GM06990 (cell line): ENCODE results near the gene BGN.

Source experiments
- DNase-seq: peaks from one replicate; pipeline ENCODE4 v3.0.0-alpha.2; 2011; ENCODE audit not compliant: insufficient read length; ENCODE audit errors: extremely low read depth
- H3K27me3 ChIP-seq: replicated peaks from 2 replicates; pipeline ENCODE4 v1.6.0; 2011; ENCODE audit warnings: low read length; ENCODE audit not compliant: control insufficient read depth, insufficient read depth
- H3K36me3 ChIP-seq: 2 replicates; pipeline ENCODE4 v1.5.1; 2011; ENCODE audit warnings: low read length; ENCODE audit not compliant: control insufficient read depth, insufficient read depth
- H3K4me3 ChIP-seq: replicated peaks from 2 replicates; pipeline ENCODE4 v1.5.1; 2011; ENCODE audit warnings: low read depth, mild to moderate bottlenecking, control low read depth, low read length
- CTCF ChIP-seq: IDR thresholded peaks from 2 replicates; pipeline ENCODE4 v1.5.1; 2011; ENCODE audit warnings: low read length, control low read depth, mild to moderate bottlenecking, inconsistent platforms; ENCODE audit not compliant: insufficient read depth, poor library complexity, severe bottlenecking

The BGN gene

GRCh38 chrX:153478746-153479145 lies 16.0 kb upstream of the BGN start:
- DNase-seq = no peak
- H3K36me3 ChIP-seq = no peaks in the 10 kb centered on the region
- H3K27me3 ChIP-seq = no peaks in the 10 kb centered on the region
- H3K4me3 ChIP-seq = no peak overlapping the region
- TF ChIP-seq CTCF = no peak

- Histone ChIP-seq H3K4me3 (no peak overlapping the region), H3K36me3 (no peaks in the 10 kb centered on the region), H3K27me3 (no peaks in the 10 kb centered on the region)
- no peak for TF ChIP-seq CTCF
- no peak for DNase-seq
These were observed 13.7 kb upstream of the BGN start for GRCh38 chrX:153481043-153481442.

GRCh38 chrX:153482376-153483015 lies 12.3 kb upstream of the BGN start:
- DNase-seq = no peak
- Histone ChIP-seq H3K27me3 (no peaks in the 10 kb centered on the region), H3K4me3 (no peak overlapping the region), H3K36me3 (no peaks in the 10 kb centered on the region)
- TF ChIP-seq CTCF = no peak

- H3K36me3 ChIP-seq = no peaks in the 10 kb centered on the region
- no peak overlapping the region for H3K4me3 ChIP-seq
- H3K27me3 ChIP-seq = no peaks in the 10 kb centered on the region
- no peak for DNase-seq
- no peak for TF ChIP-seq CTCF
These were observed 9.2 kb upstream of the BGN start for GRCh38 chrX:153485396-153486080.

- DNase-seq = no peak
- TF ChIP-seq CTCF = no peak
- no peaks in the 10 kb centered on the region for H3K36me3 ChIP-seq
- no peaks in the 10 kb centered on the region for H3K27me3 ChIP-seq
- H3K4me3 ChIP-seq = no peak overlapping the region
These were observed 8.6 kb upstream of the BGN start for GRCh38 chrX:153486171-153486570.
